Neural crest cell (in vitro differentiated cells): ENCODE data around the gene MAP3K21. TPM values are rescaled to one million over a fixed set of nuclear protein-coding genes. Genes with fewer than 3 reads are reported as not detected.

ENCODE experiments used
- DNase-seq: peaks from one replicate; pipeline ENCODE4 v3.0.0; 2021; ENCODE audit warnings: low read depth, mixed read lengths, low spot score
- H3K27ac Mint-ChIP-seq: one replicate; pipeline ENCODE4 v1.8.0; 2021; ENCODE audit warnings: mild to moderate bottlenecking, mixed read lengths; ENCODE audit not compliant: unreplicated experiment
- H3K27me3 Mint-ChIP-seq: 2 replicates; pipeline ENCODE4 v1.8.0; 2021; ENCODE audit warnings: low read depth, mild to moderate bottlenecking, mixed read lengths
- H3K36me3 Mint-ChIP-seq: 2 replicates; pipeline ENCODE4 v1.8.0; 2021; ENCODE audit warnings: low read depth, mild to moderate bottlenecking, mixed read lengths
- H3K4me1 Mint-ChIP-seq: 2 replicates; pipeline ENCODE4 v1.8.0; 2021; ENCODE audit warnings: mixed read lengths
- H3K4me3 Mint-ChIP-seq: one replicate; pipeline ENCODE4 v1.8.0; 2021; ENCODE audit warnings: mild to moderate bottlenecking, mixed read lengths
- H3K9me3 Mint-ChIP-seq: 2 replicates; pipeline ENCODE4 v1.8.0; 2021; ENCODE audit warnings: mixed read lengths
- CTCF ChIP-seq: fragments of 200-600 bp; sonication (generic); conservative IDR thresholded peaks from 2 replicates; pipeline ENCODE4 v1.5.0; 2021; ENCODE audit warnings: antibody characterized with exemption, mild to moderate bottlenecking
- total RNA-seq: library from RNA; stranded (reverse); gene quantifications from 2 replicates; pipeline ENCODE4 v1.2.1, GENCODE V29; 2021

MAP3K21 gene
- total RNA-seq, 1 donor from 2014 or later: 0.51 TPM

GRCh38 chr1:233412812-233413211 is 85.3 kb downstream of the MAP3K21 start:
- no peaks in the 10 kb centered on the region for H3K4me1 Mint-ChIP-seq
- no peak overlapping the region for H3K4me3 Mint-ChIP-seq
- no peak for TF ChIP-seq CTCF
- DNase-seq: no peak
- peaks cover 2% of the 10 kb centered on the region for H3K27me3 Mint-ChIP-seq
- peaks cover 5% of the 10 kb centered on the region for H3K36me3 Mint-ChIP-seq
- no peak overlapping the region for H3K27ac Mint-ChIP-seq
- H3K9me3 Mint-ChIP-seq: peaks cover 6% of the 10 kb centered on the region

- H3K4me1 Mint-ChIP-seq: no peaks in the 10 kb centered on the region
- no peaks in the 10 kb centered on the region for H3K27me3 Mint-ChIP-seq
- H3K4me3 Mint-ChIP-seq: no peak overlapping the region
- H3K27ac Mint-ChIP-seq: no peak overlapping the region
- no peaks in the 10 kb centered on the region for H3K36me3 Mint-ChIP-seq
- no peak for DNase-seq
- H3K9me3 Mint-ChIP-seq: no peaks in the 10 kb centered on the region
- TF ChIP-seq CTCF: no peak
These were observed 93.8 kb downstream of the MAP3K21 start for GRCh38 chr1:233421293-233421692.

GRCh38 chr1:233424779-233425178 is 97.3 kb downstream of the MAP3K21 start:
- H3K36me3 Mint-ChIP-seq: no peaks in the 10 kb centered on the region
- no peak overlapping the region for H3K4me3 Mint-ChIP-seq
- peak; percentile 32 for TF ChIP-seq CTCF
- no peak overlapping the region for H3K27ac Mint-ChIP-seq
- H3K9me3 Mint-ChIP-seq: no peaks in the 10 kb centered on the region
- no peak for DNase-seq
- no peaks in the 10 kb centered on the region for H3K4me1 Mint-ChIP-seq
- H3K27me3 Mint-ChIP-seq: no peaks in the 10 kb centered on the region

GRCh38 chr1:233427907-233428306 is 100.4 kb downstream of the MAP3K21 start:
- no peak overlapping the region for H3K4me3 Mint-ChIP-seq
- H3K27ac Mint-ChIP-seq: no peak overlapping the region
- no peaks in the 10 kb centered on the region for H3K4me1 Mint-ChIP-seq
- peaks cover 5% of the 10 kb centered on the region for H3K9me3 Mint-ChIP-seq
- TF ChIP-seq CTCF: no peak
- no peak for DNase-seq
- H3K27me3 Mint-ChIP-seq: no peaks in the 10 kb centered on the region
- no peaks in the 10 kb centered on the region for H3K36me3 Mint-ChIP-seq

- TF ChIP-seq CTCF: no peak
- H3K36me3 Mint-ChIP-seq: no peaks in the 10 kb centered on the region
- no peak for DNase-seq
- H3K27ac Mint-ChIP-seq: no peak overlapping the region
- H3K4me3 Mint-ChIP-seq: no peak overlapping the region
- H3K27me3 Mint-ChIP-seq: no peaks in the 10 kb centered on the region
- H3K9me3 Mint-ChIP-seq: peaks cover 5% of the 10 kb centered on the region
- no peaks in the 10 kb centered on the region for H3K4me1 Mint-ChIP-seq
These were observed 104.4 kb downstream of the MAP3K21 start for GRCh38 chr1:233431753-233432403.
